ENCODE measurements around the gene CCND1.
"Not testable (repeated sequence)": the region's sequence is repeated elsewhere in the genome, so short reads cannot be mapped to it uniquely, and the experiment has no call there.

Gene CCND1

DNA sequence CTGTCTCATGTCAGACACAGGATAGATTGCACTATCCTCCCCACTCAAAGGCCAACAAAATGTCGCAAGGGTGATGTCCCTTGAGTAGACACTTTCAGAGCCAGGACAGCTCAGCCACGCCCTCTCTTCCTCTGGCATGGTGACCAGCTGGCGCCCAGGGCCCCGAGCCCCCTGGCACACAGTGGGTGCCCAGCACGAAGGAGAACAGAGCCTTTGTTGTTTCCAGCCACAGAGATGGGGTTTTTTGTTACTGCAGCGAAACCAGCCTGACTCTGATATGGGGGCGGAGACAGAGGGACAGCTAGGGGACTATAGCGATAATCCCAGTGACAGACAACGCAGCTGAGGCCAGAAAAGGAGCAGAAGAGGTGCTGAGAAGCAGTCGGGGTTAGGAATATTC, 23.3 kb upstream of the CCND1 start:
- no peak for DNase-seq (ENCODE audit: low read depth in 2 of 2)

DNA sequence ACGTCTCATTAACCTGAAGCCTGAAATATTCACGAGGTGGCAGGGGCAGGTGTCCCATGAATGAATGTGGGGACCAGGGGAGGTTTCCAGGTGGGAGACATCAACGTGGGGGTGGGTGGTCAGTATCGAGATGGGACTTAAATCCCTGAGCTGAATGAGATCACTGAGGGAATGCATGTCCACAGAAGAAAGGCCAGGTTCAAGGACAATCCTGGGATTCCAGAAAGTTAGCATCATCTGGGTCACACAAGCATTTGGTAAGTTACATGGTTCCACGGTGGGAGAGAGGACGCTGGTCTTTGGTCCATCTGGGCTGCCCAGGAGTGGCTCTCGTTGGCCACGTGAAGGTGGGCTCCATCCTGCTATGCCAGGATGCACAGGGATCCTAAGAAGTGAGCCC, 22.7 kb upstream of the CCND1 start:
- DNase-seq (ENCODE audit: low read depth in 2 of 2), result no peak

DNA sequence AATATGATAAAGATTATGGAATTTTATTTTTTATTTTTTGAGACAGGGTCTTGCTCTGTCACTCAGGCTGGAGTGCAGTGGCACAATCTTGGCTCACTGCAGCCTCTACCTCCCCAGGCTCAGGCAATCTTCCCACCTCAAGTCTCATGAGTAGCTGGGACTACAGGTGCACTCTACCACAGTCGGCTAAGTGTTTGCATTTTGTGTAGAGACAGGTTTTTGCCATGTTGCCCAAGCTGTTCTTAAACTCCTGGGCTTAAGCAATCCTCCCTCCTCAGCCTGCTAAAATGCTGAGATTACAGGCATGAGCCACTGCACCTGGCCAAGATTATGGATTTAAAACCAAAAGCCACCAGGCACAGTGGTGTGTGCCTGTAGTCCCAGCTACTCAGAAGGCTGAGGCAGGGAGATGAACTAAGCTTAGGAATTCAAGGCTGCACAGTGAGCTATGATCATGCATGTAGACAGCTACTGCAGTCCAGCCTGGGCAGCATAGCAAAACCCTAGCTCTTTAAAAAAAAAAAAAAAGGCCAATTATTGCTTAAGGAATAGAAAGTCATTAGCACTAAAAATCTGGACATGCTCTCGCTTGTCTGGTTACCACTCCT, 20.2 kb upstream of the CCND1 start:
- DNase-seq (ENCODE audit: low read depth in 2 of 2), result no peak

DNA sequence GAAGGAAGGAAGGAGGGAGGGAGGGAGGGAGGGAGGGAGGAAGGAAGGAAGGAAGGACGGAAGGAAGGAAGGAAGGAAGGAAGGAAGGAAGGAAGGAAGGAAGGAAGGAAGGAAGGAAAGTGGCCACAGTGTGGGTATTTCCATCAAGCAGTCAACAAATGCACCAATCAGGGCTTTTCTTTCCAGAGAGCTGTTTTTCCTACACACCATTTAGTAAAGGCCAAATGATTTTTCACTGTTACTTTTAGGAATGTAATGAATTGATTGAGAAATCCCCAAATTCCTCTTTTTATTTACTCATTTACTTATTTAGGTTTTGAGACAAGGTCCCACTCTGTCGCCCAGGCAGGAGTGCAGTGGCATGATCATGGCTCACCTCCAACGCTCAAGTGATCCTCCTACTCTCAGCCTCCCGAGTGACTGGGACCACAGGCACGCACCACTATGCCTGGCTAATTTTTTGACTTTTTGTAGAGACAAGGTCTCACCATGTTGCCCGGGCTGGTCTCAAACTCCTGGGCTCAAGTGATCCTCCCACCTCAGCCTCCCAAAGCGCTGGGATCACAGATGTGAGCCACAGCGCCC, 18.8 kb upstream of the CCND1 start:
- not testable (repeated sequence) for DNase-seq (ENCODE audit: low read depth in 2 of 2)

DNA sequence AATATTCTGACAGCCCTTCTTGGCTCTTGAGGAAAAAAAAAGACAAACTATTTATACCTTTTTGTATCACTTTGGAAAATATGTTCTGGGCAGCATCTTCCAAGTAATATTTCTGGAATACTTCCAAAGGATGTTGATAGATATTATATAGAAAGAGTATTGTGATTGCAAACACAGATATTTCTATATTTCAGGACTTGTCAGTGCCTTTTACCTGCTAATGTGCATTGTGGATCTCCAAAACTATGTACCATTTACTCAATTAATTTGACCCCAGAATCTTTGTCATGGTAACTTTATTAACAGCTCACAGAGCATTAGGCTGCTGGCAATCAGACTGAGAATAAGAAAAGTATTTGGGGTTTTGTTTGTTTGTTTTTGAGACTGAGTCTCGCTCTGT, 16.7 kb upstream of the CCND1 start:
- no peak for DNase-seq (ENCODE audit: low read depth in 2 of 2)

DNA sequence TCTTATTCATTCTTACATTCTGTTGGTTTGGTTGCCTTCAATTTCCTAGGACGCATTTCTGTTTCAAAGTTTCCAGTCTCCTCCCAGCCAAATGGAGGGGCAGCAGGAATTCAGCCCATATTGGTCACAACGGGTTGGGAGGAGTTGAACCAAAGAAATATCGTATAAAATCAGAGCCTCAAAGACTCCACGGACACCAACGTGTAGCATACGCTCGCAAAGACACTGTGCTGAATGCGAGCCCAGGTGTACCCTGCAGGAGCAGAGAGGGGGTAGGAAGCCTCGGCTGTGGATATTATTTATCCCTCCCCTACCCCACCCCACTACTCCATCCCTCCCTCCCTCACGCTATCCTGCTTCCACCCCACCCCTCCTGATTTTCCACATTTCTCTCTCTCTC, 15.5 kb upstream of the CCND1 start:
- DNase-seq (ENCODE audit: low read depth in 2 of 2), result no peak

DNA sequence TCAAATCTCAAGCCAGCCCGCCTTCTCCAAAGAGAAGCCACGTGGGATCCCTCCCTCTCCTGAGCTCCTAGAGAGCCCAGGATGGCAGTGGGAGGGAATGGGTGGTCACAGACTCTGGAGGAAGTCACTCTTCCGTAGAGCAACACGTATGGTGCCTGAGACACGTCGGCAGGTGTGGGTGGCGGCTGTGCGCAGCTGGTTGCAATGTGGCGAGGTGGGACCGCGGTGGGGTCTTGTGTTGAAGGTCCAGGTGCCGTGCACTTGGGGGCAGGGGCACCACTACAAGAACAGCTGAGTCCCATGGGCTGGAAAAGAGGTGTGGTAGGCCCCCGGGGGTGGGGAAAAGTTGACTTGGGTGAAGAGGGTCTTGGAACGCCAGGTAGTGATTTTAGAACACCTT, 13.4 kb upstream of the CCND1 start:
- no peak for DNase-seq (ENCODE audit: low read depth in 2 of 2)

DNA sequence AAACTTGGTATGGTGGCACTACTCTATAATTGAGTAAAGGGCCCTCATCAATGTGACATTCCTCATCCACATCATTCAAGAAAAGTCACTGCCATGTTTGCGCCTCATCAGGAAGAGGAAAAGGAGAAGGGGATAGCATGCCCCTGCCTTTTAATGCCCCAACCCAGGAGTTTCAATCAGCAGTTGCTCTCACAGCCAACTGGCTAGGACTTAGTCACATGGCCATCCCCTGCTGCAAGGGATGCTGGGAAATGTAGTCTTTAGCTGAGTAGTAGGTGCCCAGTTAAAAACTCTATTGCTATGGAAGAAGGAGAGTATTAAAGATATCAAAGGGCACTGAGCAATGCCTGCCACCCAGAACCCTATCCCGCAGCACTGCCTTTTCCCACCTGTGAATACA, 10.9 kb upstream of the CCND1 start:
- DNase-seq (ENCODE audit: low read depth in 2 of 2), result no peak

DNA sequence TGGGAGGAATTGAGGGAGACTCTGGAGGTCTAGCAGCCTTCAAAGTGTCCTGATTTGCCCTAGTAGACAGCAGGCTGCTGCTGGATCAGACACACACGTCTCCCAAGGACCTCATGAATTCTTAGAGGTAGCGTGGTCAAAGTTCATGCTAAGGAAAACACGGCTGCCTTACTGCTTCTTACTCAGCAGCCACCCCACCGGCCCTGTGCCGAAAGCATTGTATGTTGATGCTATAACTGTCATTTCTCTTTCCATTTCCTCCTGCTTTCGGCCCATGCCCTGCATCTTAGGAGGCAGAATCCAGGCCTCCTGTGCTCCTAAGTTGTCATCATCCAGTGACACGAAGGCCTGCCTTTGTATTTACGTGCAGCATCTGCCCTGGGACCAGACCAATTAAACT, 10.5 kb upstream of the CCND1 start:
- DNase-seq (ENCODE audit: low read depth in 2 of 2), result no peak

DNA sequence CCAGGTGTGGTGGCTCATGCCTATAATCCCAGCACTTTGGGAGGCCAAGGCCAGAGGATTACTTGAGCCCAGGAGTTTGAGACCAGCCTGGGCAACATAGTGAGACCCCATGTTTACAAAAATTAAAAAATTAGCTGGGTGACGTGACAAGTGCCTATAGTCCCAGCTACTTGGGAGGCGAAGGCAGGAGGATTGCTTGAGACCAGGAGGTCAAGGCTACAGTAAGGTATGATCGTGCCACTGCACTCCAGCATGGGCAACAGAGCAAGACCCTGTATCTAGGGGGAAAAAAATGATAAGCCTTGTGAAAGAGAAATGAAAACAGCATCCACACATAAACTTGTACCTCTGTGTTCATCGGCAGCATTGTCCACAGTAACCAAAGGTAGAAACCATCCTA, 8.1 kb upstream of the CCND1 start:
- no peak for DNase-seq (ENCODE audit: low read depth in 2 of 2)

DNA sequence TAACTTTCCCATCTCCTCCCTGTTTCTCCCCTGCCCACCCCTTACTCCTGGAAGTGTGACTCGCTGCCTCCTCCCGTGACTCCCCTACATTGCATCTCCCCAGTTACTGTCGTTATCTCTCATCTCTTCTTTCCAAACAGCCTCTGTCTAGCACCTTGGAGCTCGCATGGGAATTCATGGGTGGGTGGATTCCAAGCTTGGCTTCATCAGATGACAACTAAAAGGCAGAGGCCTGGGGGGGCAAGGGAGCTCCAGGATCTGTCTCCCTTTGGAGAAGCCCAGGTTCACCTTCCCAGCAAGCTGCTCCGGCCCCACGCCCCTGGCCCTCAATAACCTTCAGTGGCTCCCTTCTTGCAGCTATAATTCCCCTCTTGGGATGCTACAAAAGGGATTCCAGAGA, 6.9 kb upstream of the CCND1 start:
- no peak for DNase-seq (ENCODE audit: low read depth in 2 of 2)

DNA sequence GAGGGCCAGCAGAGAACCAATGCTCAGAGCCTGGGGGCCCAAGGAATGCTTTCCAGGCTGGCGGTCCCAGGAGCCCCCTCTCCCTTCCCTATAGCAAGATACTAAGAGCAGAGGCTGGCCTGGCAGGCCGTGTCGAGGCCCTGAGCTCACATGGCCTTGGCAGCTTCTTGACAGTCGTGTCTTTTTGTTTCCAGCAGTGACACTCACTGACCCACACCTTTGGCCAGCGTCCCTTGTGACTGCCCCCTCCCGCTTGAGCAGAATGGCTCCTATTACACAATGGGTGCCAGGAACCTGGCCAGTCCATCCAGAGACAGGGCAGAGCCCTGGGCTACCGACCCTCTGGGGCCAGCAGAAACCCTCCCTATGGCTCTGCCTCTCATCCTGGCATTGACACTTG, 6.4 kb upstream of the CCND1 start:
- no peak for DNase-seq (ENCODE audit: low read depth in 2 of 2)

DNA sequence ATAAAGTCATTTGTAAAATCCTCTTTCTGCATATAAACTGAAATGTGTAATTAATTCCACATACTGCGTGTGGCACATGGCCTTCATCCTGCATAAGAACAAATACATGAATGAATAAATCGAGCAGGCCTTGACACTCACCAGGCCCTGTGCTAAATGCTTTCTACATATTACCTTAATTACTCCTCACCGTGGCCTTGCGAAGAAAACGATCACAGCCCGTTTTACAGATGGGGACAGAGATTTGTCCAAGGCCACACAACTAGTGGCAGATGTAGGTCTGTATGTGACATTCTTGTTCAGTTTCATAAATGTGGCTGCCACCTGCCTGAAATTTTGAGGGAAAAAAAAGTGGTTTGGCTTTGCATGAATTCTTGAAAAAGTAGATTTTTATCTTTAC, 5.8 kb upstream of the CCND1 start:
- DNase-seq (ENCODE audit: low read depth in 2 of 2), result no peak

DNA sequence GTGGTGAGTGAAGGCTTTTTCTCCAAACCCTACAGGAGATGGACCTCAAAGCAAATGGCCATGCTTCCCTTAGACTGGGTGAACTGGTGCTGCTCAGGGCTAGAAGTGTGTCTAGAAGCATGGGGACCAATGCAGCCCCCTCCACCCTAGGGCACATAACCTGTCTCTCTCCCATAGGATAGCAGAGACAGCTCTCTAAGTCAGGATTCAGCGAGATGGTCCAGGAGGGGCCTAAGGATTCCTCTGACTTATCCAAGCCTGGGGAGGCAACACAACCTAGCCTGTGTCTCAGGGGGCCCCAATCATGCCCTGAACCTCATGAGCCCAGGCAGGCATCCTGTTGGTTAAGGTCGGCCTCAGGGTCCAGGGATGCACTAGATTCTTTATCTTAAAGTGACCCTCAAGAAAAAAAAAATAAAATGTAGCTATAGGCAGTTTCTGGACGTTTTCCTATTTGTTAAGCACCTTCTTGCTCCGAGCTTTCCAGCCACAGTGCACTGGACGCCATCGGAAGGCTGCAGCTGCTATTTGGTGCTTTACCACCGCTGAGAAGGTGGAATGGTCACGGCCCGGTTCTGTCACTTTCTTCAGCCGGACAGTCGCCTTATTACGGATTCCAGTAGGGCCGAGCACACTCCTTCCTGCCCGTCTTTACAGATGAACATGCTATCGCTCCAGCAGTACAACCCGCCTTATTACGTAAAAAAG, 5.0 kb upstream of the CCND1 start:
- DNase-seq (ENCODE audit: low read depth in 2 of 2), result no peak

DNA sequence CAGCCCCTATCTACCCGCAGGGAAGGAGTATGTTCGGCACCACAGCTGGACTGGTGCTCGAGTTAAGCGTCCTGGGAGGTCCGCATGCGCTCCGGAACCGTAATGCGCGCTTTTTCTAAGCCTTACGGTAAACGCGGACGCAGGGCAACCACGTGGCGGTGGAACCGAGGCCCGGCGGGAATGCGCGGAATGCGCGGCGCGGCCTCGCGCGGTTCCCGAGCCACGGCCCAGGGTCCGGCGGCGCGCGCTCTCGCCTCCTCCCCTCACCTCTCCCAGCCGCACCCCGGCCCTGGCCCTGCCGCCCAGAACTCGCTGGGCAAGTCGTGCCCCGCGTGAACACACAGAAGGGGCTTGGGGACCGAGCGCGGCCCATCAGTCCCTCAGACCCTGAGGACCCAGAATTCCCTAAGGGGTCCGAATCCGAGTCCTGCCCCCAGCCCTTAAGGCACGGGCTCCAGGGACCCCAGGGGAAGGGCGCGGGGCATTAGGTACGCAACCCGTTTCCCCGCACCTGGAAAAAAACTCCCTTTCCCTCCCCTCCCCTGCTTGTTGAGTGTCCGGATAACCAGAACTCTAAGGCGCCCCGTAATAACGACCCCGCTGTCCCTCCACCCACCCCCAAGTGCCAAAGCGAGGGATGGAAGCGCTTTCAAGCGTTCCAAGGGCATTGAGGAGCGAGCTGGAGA, 4.3 kb upstream of the CCND1 start:
- no peak for DNase-seq (ENCODE audit: low read depth in 2 of 2)

DNA sequence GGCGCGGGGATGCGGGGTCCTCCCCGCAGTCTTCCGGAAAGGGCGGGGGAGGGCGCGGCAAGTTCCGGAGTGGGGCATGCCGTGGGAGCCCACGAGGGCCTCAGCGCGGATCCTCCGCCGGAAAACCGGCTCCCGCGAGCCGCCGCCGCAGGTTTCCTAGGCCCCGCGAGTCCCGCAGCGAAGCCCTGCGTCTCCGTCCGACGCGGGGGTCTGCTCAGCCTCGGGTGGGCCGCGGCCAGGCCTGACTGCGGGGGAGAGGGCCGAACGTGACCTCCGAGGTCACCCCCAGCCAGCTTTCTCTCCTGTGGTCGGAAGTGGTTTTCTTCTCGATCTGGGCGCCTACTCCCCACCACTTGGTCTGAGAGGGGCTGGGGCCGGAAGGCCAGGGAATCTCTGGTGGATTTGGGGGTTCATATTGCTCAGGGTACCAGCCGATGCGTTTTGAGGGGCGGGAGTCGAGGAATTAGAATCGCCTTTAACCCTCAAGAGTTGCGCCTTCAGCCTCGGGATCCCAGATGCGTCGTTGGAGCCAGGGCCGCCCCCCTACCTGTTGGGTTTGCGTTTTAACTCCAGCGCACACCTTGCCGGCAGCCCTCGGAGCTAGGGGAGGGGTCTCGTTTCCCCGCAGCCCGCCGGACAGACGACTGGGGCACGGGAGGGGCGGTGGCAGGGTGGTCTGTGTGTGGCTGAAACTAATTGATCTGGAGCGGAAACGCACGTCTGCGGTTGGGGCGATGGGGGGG, 3.6 kb upstream of the CCND1 start:
- DNase-seq (ENCODE audit: low read depth in 2 of 2), result no peak

DNA sequence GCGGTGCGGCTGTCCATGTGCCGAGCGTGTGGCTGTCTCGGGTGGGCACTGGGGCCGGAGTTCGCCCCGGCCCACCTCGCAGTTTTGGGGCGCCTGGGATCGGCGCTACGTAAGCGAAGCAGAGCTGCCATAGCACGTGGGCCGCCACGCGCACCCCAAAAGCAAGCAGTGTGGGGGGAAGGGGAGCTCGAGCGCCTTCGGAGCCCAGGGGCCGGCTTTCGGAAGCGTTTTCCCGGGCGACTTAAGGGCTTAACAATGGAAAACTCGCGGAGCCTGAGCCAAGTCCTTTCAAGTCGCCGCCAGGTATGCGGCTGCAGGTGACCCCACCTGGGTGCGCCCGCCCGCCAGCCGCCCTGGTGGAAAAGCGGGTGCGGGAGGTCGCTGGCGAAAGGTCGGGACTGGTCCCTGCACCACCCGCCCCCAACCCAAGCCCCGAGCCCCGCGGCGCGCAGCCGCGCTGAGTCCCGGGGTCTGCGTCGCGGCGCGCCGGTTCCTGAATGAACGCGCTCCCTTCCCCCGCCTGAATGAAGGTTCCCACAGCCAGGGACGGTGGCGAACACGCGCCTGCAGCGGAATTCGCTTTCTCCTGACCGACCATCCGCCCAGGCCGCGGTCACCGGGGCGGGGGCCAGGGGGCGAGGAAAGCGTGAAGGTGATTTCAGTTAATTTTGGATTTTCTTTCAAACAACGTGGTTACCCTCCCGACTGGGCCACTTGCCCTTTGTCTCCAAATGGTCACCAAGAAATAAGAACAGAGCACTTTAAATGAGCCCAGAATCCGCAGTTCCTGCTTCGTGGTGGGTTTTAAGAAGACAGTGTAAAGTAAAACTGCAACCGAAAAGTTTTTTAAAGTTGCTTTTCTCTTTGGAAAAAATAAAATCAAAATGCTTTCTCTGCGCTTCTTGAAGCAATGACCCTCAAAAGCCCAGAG, 2.8 kb upstream of the CCND1 start:
- no peak for DNase-seq (ENCODE audit: low read depth in 2 of 2)

DNA sequence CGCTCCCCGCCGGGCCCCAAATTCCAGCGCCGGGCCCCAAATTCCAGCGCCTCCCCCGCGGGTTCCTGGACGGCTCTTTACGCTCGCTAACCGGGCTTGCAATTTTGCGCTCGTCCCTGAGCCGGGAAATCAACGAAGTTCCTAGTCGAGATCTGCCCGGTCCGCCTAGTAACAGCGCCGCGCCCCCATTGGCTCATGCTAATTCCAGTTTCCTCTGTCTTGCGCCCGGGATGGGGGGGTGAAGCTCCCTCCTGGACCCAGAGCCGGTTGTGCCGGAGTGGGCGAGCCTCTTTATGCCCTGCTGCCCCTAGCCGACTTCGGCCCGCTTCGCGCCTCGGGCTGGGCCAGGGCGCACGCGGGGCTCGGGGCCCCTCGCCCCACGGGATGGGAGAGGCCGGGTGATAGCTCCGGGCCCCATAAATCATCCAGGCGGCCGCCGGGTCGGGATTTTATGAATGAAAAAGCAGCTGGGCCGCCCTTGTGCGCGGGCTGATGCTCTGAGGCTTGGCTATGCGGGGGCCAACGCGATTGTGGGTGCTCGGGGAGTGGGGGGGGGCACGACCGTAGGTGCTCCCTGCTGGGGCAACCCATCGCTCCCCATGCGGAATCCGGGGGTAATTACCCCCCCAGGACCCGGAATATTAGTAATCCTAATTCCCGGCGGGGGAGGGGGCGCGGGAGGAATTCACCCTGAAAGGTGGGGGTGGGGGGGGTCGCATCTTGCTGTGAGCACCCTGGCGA, 1.8 kb upstream of the CCND1 start:
- peak in 1 of 2 donors; percentile 19 for DNase-seq (ENCODE audit: low read depth in 2 of 2)

DNA sequence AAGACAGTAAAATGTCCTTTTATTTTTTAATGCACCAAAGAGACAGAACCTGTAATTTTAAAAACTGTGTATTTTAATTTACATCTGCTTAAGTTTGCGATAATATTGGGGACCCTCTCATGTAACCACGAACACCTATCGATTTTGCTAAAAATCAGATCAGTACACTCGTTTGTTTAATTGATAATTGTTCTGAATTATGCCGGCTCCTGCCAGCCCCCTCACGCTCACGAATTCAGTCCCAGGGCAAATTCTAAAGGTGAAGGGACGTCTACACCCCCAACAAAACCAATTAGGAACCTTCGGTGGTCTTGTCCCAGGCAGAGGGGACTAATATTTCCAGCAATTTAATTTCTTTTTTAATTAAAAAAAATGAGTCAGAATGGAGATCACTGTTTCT, 1.1 kb upstream of the CCND1 start:
- DNase-seq (ENCODE audit: low read depth in 2 of 2), result no peak

DNA sequence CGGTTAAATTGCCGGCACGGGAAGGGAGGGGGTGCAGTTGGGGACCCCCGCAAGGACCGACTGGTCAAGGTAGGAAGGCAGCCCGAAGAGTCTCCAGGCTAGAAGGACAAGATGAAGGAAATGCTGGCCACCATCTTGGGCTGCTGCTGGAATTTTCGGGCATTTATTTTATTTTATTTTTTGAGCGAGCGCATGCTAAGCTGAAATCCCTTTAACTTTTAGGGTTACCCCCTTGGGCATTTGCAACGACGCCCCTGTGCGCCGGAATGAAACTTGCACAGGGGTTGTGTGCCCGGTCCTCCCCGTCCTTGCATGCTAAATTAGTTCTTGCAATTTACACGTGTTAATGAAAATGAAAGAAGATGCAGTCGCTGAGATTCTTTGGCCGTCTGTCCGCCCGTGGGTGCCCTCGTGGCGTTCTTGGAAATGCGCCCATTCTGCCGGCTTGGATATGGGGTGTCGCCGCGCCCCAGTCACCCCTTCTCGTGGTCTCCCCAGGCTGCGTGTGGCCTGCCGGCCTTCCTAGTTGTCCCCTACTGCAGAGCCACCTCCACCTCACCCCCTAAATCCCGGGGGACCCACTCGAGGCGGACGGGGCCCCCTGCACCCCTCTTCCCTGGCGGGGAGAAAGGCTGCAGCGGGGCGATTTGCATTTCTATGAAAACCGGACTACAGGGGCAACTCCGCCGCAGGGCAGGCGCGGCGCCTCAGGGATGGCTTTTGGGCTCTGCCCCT, 529 bp upstream of the CCND1 start:
- no peak for DNase-seq (ENCODE audit: low read depth in 2 of 2)

Data from stimulated activated CD4-positive, alpha-beta T cell treated with anti-CD3 and anti-CD28 coated beads, Interleukin-4, amount 100 ng/mL, for 48 hours (primary cell).